GM12891 (cell line): Measurements from ENCODE around the gene MUSK.

ENCODE experiments used
- PAX5 ChIP-seq: IDR thresholded peaks from 2 replicates; pipeline ENCODE4 v1.6.1; 2011; ENCODE audit warnings: low read length, moderate library complexity, mild to moderate bottlenecking; ENCODE audit not compliant: insufficient read depth, severe bottlenecking
- POLR2A ChIP-seq: IDR thresholded peaks from 2 replicates; pipeline ENCODE4 v1.6.1; 2011; ENCODE audit warnings: low read depth, low read length, control low read depth
- POLR2AphosphoS5 ChIP-seq: IDR thresholded peaks from 2 replicates; pipeline ENCODE4 v1.6.1; 2011; ENCODE audit warnings: low read depth, low read length, control low read depth
- SPI1 ChIP-seq: IDR thresholded peaks from 2 replicates; pipeline ENCODE4 v1.6.1; 2011; ENCODE audit warnings: low read depth, low read length, control low read depth
- TAF1 ChIP-seq: IDR thresholded peaks from 2 replicates; pipeline ENCODE4 v1.6.1; 2011; ENCODE audit warnings: low read depth, low read length, control low read depth

- TF ChIP-seq POLR2AphosphoS5 (no peak), PAX5 (no peak), POLR2A (no peak), TAF1 (no peak), SPI1 (no peak)
Measured at GRCh38 chr9:110738982-110739381, 70.4 kb downstream of the MUSK start.
